22Rv1 (cell line): ENCODE data around the gene KCNK7.

Experiments
- H3K27ac ChIP-seq: fragments of 450-650 bp; 2 replicates; pipeline ENCODE4 v1.5.1; 2017
- CTCF ChIP-seq: fragments of 450-650 bp; IDR thresholded peaks from 2 replicates; pipeline ENCODE4 v1.5.1; 2017; ENCODE audit warnings: mild to moderate bottlenecking
- ZFX ChIP-seq: fragments of 450-650 bp; IDR thresholded peaks from 2 replicates; pipeline ENCODE4 v1.6.1; 2017; ENCODE audit warnings: antibody characterized with exemption, borderline replicate concordance

KCNK7 gene, protein sequence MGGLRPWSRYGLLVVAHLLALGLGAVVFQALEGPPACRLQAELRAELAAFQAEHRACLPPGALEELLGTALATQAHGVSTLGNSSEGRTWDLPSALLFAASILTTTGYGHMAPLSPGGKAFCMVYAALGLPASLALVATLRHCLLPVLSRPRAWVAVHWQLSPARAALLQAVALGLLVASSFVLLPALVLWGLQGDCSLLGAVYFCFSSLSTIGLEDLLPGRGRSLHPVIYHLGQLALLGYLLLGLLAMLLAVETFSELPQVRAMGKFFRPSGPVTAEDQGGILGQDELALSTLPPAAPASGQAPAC

DNA sequence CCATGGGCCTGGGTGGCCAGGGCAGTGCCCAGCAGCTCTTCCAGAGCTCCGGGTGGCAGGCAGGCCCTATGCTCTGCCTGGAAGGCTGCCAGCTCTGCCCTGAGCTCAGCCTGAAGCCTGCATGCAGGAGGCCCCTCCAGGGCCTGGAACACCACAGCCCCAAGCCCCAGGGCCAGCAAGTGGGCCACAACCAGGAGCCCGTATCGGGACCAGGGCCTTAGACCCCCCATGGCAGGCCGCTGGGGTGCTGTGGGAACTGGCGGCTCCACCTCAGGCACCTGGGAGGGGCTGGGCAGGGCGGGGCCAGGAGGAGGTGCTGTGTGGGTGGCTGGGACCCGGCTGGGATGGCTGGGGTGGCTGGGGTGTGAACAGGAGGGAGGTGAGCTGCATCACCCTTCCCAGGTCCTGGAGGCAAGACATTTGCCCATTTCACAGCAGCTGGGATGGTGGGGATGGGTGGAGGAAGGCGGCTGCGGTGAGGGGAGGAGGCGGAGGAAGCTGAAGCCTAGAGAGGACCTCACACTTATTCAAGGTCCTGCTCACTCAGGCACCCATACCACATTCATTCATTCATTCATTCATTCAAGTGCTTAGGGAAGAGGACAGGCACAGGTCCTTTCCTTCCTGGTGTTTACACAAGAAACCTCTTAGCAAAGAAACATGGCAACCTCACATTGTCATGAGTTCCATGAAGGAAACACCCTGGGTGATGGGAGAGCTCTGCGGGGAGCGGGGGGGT is at the start of gene KCNK7:
KCNK7 (minus strand) TSS at position 258 of the 739 bp plus-strand sequence; CDS start at position 230, 28 bp downstream.
- TF ChIP-seq CTCF (no peak), ZFX (no peak)
- H3K27ac ChIP-seq: 0 out of 2 replicates have a peak within 1 kb of the TSS, but pooled peaks have one; percentile 8

DNA sequence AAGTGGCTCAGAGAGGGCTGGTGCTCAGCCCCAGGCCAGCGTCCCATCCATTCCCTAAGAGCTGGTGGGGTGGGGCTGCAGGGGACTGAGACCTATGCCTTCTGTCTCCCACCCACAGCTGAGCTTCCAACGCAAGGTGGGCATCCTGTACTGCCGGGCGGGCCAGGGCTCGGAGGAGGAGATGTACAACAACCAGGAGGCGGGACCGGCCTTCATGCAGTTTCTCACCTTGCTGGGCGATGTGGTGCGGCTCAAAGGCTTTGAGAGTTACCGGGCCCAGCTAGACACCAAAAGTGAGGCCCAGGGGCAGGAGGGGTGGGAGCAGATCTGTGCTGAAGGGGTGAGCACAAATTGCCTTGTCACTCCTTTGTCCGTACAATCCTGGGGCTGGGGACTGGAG is 49.2 kb upstream of the KCNK7 start:
- TF ChIP-seq ZFX (no peak), CTCF (no peak)
- no peak overlapping the region for H3K27ac ChIP-seq

GRCh38 chr11:65643971-65644370 is 48.4 kb upstream of the KCNK7 start:
- no peak overlapping the region for H3K27ac ChIP-seq
- TF ChIP-seq ZFX: no peak
- TF ChIP-seq CTCF: no peak

DNA sequence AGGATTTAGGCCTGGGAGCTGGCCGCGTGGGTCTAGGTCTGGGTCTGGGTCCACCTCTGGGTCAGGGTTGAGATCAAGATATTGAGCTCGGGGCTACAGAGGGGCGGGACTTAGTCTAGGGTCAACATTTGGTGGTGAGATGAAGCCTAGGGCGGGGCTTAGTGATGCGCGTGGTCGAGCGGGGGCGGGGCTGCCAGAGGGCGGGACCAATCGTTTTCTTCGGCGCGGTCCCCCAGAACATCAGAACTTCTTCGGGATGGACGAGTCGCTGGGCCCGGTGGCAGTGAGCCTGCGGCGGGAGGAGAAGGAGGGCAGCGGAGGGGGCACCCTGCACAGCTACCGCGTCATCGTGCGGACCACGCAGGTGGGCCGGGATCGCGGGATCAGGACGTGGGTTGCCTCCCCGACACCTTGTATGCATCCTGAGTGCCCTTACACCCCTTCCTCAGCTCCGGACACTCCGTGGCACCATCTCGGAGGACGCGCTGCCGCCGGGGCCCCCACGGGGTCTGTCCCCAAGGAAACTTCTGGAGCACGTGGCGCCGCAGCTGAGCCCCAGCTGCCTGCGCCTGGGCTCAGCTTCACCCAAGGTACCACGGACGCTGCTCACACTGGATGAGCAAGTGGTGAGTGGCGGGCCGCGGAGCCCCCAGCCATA is 46.5 kb upstream of the KCNK7 start:
- TF ChIP-seq CTCF (no peak), ZFX (no peak)
- peak overlapping the region; percentile 17; the same call in 1 of the 2 replicates for H3K27ac ChIP-seq

GRCh38 chr11:65641297-65642013 is 45.9 kb upstream of the KCNK7 start:
- peak overlapping the region; percentile 17; the same call in 1 of the 2 replicates for H3K27ac ChIP-seq
- no peak for TF ChIP-seq ZFX
- TF ChIP-seq CTCF: no peak

DNA sequence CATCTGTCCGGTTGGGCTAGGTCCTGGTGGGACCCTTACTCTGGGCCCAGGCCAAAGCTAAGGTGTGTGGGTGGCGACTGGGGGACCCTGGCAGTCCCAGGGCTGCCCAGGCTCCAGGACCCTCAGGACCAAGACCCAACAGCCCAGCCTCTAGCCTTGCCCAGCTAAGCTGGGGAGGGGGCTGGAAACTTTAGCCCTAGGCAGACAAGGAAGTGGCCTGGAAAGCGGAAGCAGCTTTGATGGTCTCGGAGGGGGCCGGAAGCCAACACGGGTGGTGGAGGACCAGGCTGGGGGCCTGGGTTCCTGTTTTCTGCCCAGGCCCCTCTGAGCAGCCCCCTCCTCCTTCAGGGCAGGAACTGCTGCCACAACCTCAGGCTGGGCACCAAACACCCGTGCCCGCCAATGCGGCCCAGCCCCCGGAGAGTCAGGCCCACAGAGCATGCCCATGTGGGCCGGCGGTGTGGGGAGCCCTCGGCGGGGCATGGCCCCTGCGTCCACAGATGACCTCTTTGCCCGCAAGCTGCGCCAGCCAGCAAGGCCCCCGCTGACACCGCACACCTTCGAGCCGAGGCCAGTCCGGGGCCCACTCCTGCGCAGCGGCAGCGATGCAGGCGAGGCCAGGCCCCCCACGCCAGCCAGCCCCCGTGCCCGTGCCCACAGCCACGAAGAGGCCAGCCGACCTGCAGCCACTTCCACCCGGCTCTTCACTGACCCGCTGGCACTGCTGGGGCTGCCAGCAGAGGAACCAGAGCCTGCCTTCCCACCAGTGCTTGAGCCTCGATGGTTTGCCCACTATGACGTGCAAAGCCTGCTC is 45.1 kb upstream of the KCNK7 start:
- no peak for TF ChIP-seq ZFX
- no peak for TF ChIP-seq CTCF
- H3K27ac ChIP-seq: no peak overlapping the region
